ENCODE data around the gene PDE4B. TPM values are rescaled to one million over a fixed set of nuclear protein-coding genes. Genes with fewer than 3 reads are reported as not detected.
"Not testable (repeated sequence)": the region's sequence is repeated elsewhere in the genome, so short reads cannot be mapped to it uniquely, and the experiment has no call there.

The PDE4B gene
- polyA plus RNA-seq, 3 donors: 6.2 to 12.0 (median 7.8) TPM

DNA sequence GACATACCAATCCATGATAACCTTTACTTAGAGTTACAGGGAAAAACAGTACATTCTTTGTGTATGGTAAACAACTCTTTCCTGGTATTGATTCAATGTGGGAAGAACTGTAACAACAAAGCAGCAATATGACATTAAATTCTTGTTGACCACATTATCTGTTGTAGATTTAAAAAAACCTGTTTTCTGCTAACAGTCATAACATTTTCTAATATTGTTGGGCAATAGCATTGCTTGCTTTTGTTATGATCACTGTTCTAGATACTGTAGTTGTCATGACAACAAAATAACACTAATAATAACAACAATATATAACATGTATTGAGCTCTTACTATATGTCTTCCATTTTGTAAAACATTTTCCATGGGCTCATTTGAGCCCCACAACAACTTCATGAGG lies 54.2 kb downstream of the PDE4B start:
- DNase-seq (ENCODE audit: extremely low read depth in 1 of 11, low read depth in 9 of 11, low spot score in 4 of 11): no peak

DNA sequence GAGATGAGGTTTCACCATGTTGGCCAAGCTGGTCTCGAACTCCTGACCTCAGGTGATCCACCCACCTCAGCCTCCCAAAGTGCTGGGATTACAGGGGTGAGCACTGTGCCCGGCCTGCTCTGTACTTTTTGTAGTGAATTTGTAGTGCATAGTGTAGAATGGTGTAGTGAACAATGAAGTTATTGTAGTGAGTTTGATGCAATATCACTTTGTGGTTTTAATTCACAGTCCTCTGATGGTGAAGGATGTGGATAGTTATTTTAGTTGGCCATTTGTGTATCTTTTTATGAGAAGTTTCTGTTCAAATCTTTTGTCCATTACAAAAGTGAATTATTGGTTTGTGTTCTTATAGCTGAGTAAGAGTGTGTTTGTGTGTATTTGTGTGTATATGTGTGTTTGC lies 57.6 kb downstream of the PDE4B start:
- no peak for DNase-seq (ENCODE audit: extremely low read depth in 1 of 11, low read depth in 9 of 11, low spot score in 4 of 11)

DNA sequence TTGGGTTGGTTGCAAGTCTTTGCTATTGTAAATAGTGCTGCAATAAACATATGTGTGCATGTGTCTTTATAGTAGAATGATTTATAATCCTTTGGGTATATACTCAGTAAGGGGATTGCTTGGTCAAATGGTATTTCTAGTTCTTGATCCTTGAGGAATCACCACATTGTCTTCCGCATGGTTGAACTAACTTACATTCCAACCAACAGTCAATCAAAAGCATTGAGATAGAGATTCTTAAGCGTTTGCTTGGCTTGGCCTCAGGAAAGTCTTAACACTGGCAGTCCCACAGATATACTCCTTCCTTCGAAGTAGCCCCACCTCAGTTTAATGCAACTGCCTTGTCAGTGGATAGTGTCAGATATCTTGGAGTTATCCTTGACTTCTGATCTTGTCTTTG lies 63.9 kb downstream of the PDE4B start:
- not testable (repeated sequence) for DNase-seq (ENCODE audit: extremely low read depth in 1 of 11, low read depth in 9 of 11, low spot score in 4 of 11)

DNA sequence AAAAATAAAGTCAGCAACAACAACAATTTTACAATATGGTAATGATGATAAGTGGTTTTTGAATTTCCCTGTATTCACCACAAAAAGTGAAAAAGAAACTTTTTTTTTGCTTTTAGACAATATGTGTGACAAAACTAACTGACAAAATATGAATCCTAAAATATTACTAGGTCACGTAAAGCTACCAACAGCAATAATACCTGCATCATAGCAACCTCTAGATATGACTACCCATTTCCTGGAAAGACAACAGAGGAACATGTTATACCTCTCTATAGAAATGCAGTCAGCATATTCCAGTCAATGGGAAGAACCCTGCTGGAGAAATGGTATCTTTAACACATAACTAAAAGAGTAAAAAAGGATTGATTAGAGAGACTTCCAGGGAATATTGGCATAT lies 73.7 kb downstream of the PDE4B start:
- DNase-seq (ENCODE audit: extremely low read depth in 1 of 11, low read depth in 9 of 11, low spot score in 4 of 11): no peak

DNA sequence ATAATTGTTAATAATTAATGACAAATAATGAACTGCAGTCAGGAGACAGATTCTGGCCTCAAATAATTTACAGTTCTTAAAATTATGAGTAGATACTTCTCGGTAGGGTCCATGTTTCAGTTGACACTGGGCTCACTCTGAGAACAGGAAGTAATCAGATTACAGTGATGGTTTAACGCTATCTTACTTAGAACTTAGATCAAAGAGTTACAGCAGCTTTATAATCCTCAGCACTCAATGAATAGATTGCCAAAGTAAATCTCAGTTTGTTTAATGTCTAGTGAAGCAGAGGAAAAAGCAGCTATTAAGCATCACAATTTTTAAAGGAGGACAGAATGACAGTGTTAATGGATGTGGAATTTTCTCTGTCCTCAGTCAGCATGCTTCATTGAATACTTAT lies 79.6 kb downstream of the PDE4B start:
- DNase-seq (ENCODE audit: extremely low read depth in 1 of 11, low read depth in 9 of 11, low spot score in 4 of 11): no peak

DNA sequence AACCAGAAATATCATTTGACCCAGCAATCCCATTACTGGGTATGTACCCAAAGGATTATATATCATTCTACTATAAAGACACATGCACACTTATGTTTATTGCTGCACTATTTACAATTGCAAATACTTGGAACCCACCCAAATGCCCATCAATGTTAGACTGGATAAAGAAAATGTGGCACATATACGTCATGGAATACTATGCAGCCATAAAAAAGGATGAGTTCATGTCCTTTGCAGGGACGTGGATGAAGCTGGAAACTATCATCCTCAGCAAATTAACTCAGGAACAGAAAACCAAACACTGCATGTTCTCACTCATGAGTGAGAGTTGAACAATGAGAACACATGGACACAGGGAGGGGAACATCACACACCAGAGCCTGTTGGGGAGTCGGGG lies 85.6 kb downstream of the PDE4B start:
- not testable (repeated sequence) for DNase-seq (ENCODE audit: extremely low read depth in 1 of 11, low read depth in 9 of 11, low spot score in 4 of 11)

DNA sequence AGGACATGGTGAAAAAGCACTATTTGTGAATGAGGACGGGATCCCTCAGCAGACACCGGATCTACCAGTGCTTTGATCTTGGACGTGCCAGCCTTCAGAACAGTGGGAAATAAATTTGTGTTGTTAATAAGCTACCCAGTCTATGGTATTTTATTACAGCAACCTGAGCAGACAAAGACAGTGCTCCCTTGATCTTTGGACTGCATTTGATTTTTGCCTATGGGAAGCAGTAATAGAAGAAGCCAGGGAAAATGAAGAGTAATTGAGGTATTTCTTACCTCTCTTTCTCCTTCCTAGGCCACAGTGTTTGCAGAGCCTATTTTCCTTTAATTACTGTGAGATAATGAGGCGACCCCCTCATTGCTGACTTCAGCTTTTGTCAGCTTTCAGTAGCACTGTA lies 87.9 kb downstream of the PDE4B start:
- DNase-seq (ENCODE audit: extremely low read depth in 1 of 11, low read depth in 9 of 11, low spot score in 4 of 11): no peak

DNA sequence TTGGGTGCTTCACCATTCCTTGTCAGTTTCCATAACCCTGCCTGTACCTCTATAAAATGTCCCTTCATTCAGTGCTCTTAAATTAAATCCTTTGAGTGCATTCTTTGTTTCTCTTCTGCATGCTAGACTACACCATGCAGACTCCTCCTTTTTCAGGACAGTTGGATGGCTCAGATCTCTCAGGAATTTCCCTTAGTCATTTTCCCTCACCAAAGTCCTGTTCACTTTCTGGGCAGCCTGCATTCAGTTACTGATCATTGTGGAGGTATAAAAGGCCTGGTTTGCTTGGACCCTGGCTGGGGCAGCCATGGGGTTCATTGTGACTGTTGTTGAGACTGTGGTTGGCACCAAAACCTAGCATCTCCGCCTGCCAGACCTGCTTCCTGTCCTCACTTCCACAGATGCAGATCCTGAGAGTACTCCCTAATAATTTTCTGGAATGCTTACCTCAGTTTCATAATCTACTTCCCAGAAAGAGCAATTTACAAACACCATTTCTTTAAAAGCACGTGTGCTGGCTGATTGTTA lies 88.4 kb downstream of the PDE4B start:
- DNase-seq (ENCODE audit: extremely low read depth in 1 of 11, low read depth in 9 of 11, low spot score in 4 of 11): no peak

DNA sequence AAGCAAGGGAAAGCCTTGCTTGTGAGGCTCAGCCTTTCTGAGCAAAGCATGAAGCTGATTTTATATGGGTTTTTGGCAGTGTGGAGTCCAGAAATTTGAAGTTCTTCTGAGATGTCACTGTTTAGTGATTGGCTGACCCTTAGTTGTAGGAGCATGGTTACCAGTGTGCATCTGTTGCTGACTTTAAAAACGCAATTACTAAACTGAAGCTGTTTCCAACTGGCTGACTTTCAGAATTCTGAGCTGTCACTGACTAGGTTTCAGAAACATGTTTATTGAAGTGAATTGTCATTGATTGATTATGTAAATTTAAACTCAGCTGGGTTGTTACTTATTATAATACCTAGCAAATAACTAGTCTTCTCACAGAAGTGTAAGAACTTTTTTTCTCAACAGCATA lies 89.4 kb downstream of the PDE4B start:
- no peak for DNase-seq (ENCODE audit: extremely low read depth in 1 of 11, low read depth in 9 of 11, low spot score in 4 of 11)

DNA sequence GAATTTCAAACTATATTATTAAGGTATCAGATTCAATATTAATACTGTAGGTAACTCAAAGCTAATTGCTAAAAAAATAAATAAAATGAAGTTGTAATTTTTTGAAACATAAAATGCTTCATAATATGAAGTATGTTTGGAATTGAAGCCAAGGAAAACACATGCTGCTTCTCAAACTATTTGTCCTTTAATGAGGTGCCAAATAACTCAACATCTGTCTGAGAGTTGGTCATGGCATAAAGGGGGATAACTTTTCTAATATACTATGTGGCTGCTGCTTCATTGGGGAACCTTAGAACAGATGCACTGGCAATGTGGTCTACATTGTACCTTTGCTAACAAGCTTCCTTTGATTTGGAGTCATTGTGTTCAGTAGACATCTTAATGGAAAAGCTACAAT lies 96.7 kb downstream of the PDE4B start:
- no peak for DNase-seq (ENCODE audit: extremely low read depth in 1 of 11, low read depth in 9 of 11, low spot score in 4 of 11)

DNA sequence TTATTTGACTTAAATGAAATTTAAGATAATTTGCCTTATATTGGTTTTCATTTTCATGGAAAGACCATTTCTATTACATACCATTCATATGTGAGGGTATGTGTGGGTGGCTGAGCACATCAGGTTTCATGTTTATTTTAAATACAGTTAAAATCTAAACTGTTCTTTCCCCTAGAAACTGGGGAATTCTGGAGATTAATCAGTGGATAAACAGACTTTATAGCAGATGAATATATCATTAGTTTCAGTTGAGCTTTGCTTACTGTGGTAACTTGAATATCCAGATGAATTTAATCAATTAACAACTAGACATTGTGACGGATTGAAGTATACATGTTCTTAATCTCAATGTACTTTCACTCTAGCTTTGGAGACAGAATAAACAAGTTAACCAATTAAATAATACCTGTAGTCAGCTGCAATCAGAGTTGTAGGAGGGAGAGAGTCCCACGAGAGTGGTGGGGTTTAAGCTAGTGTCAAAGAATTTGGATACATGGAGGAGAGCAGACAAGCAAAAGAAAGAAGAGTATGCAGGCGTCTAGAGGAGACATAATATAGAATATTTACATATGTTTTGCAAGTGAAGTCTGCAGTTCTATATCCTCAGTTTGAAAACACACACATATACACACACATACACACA lies 97.6 kb downstream of the PDE4B start:
- DNase-seq (ENCODE audit: extremely low read depth in 1 of 11, low read depth in 9 of 11, low spot score in 4 of 11): no peak

DNA sequence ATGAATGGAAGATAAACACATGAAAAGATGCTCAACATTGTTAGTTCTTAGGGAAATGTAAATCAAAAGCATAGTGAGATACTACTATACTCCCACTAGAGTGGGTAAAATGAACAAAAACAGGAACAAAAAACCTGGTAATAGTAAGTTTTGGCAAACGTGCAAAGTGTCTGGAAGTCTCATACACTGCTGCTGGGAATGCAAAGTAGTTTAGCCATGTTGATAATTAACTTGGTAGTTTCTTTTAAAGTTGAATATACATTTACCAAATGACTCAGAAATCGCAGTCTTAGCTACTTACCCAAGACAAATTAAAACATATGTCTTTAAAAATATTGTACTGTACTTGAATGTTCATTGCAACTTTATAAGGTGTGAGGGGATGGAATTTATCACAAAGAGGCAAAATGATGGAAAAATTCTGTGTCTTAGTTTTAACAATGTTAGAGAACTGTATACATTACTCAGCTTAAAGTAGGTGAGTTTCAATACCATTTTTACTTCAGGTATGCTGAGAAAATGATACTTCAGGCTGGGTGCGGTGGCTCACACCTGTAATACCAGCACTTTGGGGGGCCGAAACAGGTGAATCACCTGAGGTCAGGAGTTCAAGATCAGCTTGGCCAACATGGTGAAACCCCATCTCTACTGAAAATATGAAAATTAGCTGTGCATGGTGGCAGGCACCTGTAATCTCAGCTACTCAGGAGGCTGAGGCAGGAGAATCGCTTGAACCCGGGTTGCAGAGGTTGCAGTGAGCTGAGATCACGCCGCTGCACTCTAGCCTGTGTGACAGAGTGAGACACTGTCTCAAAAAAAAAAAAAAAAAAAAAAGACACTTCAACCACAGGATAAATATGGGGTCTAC lies 102.3 kb downstream of the PDE4B start:
- no peak for DNase-seq (ENCODE audit: extremely low read depth in 1 of 11, low read depth in 9 of 11, low spot score in 4 of 11)

DNA sequence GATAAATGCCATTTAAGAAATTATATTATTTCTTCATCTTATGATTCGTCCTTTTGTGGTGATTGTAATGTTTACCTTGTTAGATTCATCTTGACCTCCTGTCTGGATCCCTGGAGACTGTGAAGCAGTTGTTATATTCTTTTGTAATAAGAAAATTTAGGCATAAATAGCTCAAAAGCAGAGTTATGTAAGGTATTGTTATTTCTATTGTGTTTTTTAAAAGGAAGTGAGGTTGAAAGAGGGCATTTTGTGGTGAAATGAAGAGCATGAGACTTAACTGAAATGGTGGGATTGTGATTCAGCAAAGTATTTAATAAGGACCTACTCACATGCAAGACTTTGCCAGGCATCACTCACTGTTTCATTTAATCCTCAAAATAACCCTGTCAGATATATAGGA lies 104.0 kb downstream of the PDE4B start:
- no peak for DNase-seq (ENCODE audit: extremely low read depth in 1 of 11, low read depth in 9 of 11, low spot score in 4 of 11)

DNA sequence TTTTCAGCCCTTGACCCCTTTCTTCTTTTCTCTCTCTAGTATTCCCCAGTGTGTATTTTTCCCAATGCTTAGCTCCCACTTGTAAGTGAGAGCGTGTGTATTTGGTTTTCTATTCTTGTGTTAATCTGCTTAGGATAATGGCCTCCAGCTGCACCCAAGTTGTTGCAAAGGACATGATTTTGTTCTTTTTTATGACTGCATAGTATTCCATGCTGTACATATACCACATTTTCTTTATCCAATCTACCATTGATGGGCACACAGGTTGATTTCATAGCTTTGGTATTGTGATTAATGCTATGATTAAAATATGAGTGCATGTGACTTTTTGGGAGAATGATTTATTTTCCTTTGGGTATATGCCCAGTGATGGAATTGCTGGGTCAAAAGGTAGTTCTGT lies 104.8 kb downstream of the PDE4B start:
- DNase-seq (ENCODE audit: extremely low read depth in 1 of 11, low read depth in 9 of 11, low spot score in 4 of 11): no peak

DNA sequence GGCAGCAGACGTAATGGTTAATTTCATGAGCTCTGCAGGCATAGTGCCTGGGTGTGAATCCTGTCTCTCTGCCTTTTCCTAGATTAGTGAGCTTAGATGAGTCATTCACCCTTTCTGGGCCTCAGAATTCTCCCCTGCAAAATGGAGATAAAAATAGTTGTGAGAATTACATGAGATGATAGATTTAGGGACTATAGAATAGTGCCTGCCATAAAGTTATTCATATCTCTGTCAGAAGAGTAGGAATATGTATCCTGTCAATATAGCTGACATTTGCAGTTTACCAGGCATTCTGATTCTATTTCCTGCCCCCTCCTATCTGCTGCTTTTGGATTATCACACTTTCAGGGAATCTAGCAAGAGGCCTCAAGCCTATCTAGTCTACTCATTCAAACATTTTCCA lies 112.0 kb downstream of the PDE4B start:
- no peak for DNase-seq (ENCODE audit: extremely low read depth in 1 of 11, low read depth in 9 of 11, low spot score in 4 of 11)

DNA sequence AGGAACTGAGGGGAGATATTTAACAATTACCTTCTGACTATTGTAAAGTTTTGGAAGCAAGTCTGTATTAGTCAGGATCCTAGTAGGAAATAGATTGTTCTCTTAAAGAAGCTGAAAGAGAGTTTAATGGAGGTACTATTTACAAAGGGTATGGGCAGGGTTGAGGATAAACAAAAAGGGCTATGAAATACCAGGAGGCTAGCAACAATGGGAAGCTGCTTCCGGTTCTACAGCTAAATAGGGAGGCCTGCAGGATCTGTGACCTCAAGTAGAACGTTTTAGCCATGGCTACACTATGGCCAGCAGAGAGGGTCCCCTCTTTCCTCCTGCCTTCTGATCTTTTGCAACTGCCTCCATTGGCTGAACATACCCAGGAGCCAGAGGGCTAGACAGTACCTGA lies 117.7 kb downstream of the PDE4B start:
- no peak for DNase-seq (ENCODE audit: extremely low read depth in 1 of 11, low read depth in 9 of 11, low spot score in 4 of 11)

DNA sequence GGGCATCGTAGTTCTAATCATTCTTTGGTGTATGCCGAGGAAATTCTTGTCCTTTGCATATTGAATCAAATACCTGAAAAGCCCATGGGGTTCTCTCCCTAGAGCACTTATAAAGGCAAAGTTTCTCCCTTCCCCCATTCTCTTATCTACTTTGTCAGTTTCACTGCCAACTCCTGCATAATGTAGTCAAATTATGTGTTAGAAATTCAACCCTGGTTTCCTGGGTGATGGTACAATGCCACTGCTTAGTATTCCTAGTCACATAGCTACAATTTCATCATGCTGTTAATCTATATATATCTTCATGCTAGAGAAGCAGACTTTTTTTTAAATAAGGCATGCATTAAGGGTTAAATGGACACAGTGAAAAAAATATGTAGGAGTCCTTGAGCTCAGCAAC lies 119.0 kb downstream of the PDE4B start:
- no peak for DNase-seq (ENCODE audit: extremely low read depth in 1 of 11, low read depth in 9 of 11, low spot score in 4 of 11)

DNA sequence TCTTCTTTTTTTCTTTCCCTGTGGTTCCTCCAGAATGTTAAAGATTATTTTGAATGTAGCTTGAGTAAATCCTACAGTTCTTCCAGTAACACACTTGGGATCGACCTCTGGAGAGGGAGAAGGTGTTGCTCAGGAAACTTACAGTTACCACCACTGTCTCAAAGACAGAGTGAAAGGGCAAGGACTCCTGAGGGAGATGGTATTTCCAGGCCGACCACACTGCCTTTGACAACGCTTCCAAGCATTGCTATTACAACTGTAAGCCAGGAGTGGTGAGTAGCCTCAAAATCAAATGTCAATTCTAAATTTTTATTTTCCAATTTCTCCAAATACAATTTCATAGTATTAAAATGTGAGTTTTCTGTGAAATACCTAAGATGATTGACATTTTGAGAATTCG lies 125.9 kb downstream of the PDE4B start:
- DNase-seq (ENCODE audit: extremely low read depth in 1 of 11, low read depth in 9 of 11, low spot score in 4 of 11): no peak

DNA sequence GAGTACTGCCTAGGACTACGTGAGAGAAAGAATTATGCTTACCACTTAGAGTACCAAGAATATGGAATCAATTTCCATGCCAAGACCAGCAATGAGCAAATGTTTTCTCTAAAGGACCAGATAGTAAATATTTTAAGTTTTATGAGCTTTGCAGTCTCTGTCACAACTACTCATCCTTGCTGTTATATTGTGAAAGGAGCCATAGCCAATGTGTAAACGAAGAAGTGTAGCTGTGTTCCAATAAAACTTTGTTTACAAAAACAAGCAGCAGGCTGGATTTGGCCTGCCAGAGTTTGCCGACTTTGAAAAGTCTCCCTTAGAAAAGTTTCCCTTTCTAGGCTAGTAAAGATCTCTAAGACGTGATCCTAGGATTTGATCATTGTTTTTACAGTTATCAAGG lies 128.8 kb downstream of the PDE4B start:
- no peak for DNase-seq (ENCODE audit: extremely low read depth in 1 of 11, low read depth in 9 of 11, low spot score in 4 of 11)

DNA sequence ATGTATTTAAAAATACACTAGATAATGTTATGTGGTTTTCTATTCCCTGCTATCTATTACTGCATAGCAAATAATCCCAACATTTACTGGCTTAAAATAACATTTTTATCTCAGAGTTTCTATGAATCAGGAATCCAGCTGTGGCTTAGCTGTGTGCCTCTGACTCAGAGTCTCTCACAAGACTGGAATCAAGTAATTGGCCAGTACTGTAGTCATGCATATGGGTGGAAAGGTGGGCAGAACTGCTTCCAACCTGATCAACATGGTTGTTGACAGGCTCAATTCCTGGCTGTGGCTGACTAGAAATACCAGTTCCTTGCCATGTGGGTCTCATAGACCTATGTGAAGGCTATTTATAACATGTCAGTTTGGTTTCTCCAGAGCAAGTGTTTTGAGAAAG lies 131.8 kb downstream of the PDE4B start:
- DNase-seq (ENCODE audit: extremely low read depth in 1 of 11, low read depth in 9 of 11, low spot score in 4 of 11): no peak

DNA sequence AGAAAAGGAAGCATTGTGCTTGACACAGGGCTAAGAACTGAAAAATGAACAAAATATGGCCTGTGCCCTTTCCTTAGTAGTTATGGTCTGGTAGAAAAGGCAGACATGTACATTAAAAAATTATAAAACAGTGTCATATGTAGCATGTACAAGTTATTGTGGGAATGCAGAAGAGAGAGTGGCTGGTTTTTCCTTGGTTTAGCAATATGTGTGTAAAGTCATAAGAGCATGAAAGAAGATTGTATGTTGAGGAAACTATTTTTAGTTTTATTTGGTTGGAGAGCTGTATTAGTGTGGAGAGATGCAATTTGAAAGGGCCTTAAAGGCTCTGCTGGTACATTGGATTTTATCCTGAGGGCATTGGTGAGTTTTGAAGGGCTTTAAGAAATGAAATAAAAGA lies 145.8 kb downstream of the PDE4B start:
- DNase-seq (ENCODE audit: extremely low read depth in 1 of 11, low read depth in 9 of 11, low spot score in 4 of 11): no peak
